HEK293 (cell line): ENCODE measurements around the gene IRAK3.

Experiments
- CTCF ChIA-PET: fragments of 350-600 bp; formaldehyde crosslinking; extraction: SDS; loops from one replicate; lab custom pipeline; 2021; ENCODE audit warnings: antibody characterized with exemption; lab: Yijun Ruan, JAX
- POLR2A ChIA-PET: fragments of 300-600 bp; formaldehyde crosslinking; extraction: SDS; loops from one replicate; lab custom pipeline; 2020; ENCODE audit warnings: antibody characterized with exemption, inconsistent platforms; lab: Yijun Ruan, JAX
- H3K27ac ChIP-seq: fragments of 200-500 bp; sonication (Bioruptor generic); 2 replicates; pipeline ENCODE4 v1.5.1; 2014; ENCODE audit warnings: low read depth, low read length, control low read depth, inconsistent platforms; ENCODE audit errors: extremely low read depth
- H3K36me3 ChIP-seq, 2 experiments: fragments of 200-500 bp in 1 of 2; sonication (Bioruptor generic) in 1 of 2; 1 replicate in 1 of 2; 2 replicates in 1 of 2; pipeline ENCODE4 v1.5.1; 2014 to 2017; ENCODE audit warnings: inconsistent platforms in 2 of 2, low read length in 2 of 2; ENCODE audit not compliant: control insufficient read depth in 2 of 2, insufficient read depth in 1 of 2
- H3K4me1 ChIP-seq: fragments of 200-500 bp; sonication (Bioruptor generic); 2 replicates; pipeline ENCODE4 v1.5.1; 2014; ENCODE audit warnings: mild to moderate bottlenecking, low read length, inconsistent platforms; ENCODE audit not compliant: control insufficient read depth, insufficient read depth
- H3K4me3 ChIP-seq: 2 replicates; pipeline ENCODE4 v1.5.1; 2011; ENCODE audit warnings: low read depth, mild to moderate bottlenecking, control low read depth, low read length, moderate library complexity
- H3K9me3 ChIP-seq: fragments of 200-500 bp; sonication (Bioruptor generic); 2 replicates; pipeline ENCODE4 v1.5.1; 2014; ENCODE audit warnings: low read depth, low read length, inconsistent platforms; ENCODE audit not compliant: control insufficient read depth, insufficient read depth
- FEZF1 ChIP-seq: fragments of 450-650 bp; formaldehyde crosslinking; IDR thresholded peaks from 2 replicates; pipeline ENCODE4 v1.5.1; 2016; ENCODE audit warnings: missing biosample characterization, missing genetic modification characterization
- KLF9 ChIP-seq: fragments of 450-650 bp; formaldehyde crosslinking; IDR thresholded peaks from 2 replicates; pipeline ENCODE4 v1.5.1; 2016; ENCODE audit warnings: missing biosample characterization, missing genetic modification characterization, low read depth
- ZBTB20 ChIP-seq: fragments of 450-650 bp; formaldehyde crosslinking; IDR thresholded peaks from 2 replicates; pipeline ENCODE4 v1.5.1; 2016; ENCODE audit warnings: missing biosample characterization, missing genetic modification characterization
- ZFP37 ChIP-seq: fragments of 450-650 bp; formaldehyde crosslinking; IDR thresholded peaks from 2 replicates; pipeline ENCODE4 v1.5.1; 2016; ENCODE audit warnings: missing biosample characterization, missing genetic modification characterization
- ZNF19 ChIP-seq: fragments of 450-650 bp; formaldehyde crosslinking; IDR thresholded peaks from 2 replicates; pipeline ENCODE4; 2016; ENCODE audit warnings: missing biosample characterization, missing genetic modification characterization, low read depth
- ZNF311 ChIP-seq: fragments of 450-650 bp; formaldehyde crosslinking; IDR thresholded peaks from 2 replicates; pipeline ENCODE4 v1.5.1; 2017; ENCODE audit warnings: missing biosample characterization, missing genetic modification characterization, borderline replicate concordance
- ZNF335 ChIP-seq: fragments of 450-650 bp; formaldehyde crosslinking; conservative IDR thresholded peaks from 2 replicates; pipeline ENCODE4 v1.5.1; 2016; ENCODE audit warnings: missing biosample characterization, missing genetic modification characterization
- ZNF394 ChIP-seq: fragments of 450-650 bp; formaldehyde crosslinking; IDR thresholded peaks from 2 replicates; pipeline ENCODE4 v1.5.1; 2016; ENCODE audit warnings: missing biosample characterization, missing genetic modification characterization, mild to moderate bottlenecking, moderate library complexity, borderline replicate concordance
- ZNF398 ChIP-seq: fragments of 450-650 bp; formaldehyde crosslinking; IDR thresholded peaks from 2 replicates; pipeline ENCODE4 v1.5.1; 2017; ENCODE audit warnings: missing biosample characterization, missing genetic modification characterization
- ZNF560 ChIP-seq: fragments of 450-650 bp; formaldehyde crosslinking; IDR thresholded peaks from 2 replicates; pipeline ENCODE4 v1.5.1; 2017; ENCODE audit warnings: missing biosample characterization, missing genetic modification characterization, borderline replicate concordance
- ZNF600 ChIP-seq: fragments of 450-650 bp; formaldehyde crosslinking; IDR thresholded peaks from 2 replicates; pipeline ENCODE4 v1.5.1; 2016; ENCODE audit warnings: missing biosample characterization, missing genetic modification characterization
- ZNF629 ChIP-seq: fragments of 450-650 bp; formaldehyde crosslinking; IDR thresholded peaks from 2 replicates; pipeline ENCODE4 v1.5.1; 2017; ENCODE audit warnings: missing biosample characterization, missing genetic modification characterization
- TF ChIP-seq, protein P1 (sequence below): fragments of 450-650 bp; formaldehyde crosslinking; IDR thresholded peaks from 2 replicates; pipeline ENCODE4 v1.5.1; 2017; ENCODE audit warnings: missing biosample characterization, missing genetic modification characterization
- TF ChIP-seq, protein P2 (sequence below): fragments of 450-650 bp; formaldehyde crosslinking; IDR thresholded peaks from 2 replicates; pipeline ENCODE4 v1.5.1; 2016; ENCODE audit warnings: missing biosample characterization, missing genetic modification characterization
- TF ChIP-seq, protein P3 (sequence below): fragments of 450-650 bp; formaldehyde crosslinking; conservative IDR thresholded peaks from 2 replicates; pipeline ENCODE4 v1.5.1; 2016; ENCODE audit warnings: low read depth, missing biosample characterization, missing genetic modification characterization

IRAK3 gene

DNA sequence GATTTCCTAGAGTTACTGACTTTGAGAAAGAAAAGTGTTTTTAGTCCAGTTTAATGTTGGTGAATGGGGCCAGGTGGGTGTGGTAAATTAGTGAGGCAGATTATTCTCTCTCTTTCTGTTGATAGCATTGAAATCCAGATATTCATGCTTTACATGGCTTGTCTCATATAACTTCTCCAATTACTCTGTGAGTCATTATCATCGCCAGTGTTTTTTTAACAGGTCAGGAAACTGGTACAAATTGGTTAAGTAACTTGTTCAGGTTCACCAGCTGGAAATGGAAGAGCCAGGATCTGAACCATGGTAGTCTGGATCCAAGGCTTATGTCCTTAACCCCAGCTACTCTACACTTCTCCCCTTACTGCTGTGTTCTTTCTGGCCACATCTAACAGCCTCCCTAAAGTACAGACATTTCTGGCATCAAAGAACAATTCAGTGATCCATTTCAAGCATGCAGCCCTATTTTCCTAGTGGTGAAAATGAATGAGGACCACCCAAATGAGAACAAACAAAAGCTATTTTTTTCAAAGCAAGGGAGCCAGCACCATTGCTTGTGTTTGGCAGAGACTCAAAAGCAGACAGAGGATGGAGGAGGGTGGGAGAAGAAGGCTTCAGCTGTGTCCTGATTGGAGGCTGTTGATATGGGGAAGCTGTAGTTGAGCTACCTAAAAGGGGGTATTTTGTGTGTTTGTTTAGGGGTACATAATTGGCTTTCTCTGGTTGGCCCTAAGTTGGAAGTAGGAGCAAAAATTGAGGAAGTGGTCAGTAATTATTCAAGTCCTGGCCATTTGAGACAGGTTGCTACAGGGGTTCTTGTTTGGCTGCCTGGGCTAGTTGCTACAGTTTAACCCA is 1.7 kb downstream of the IRAK3 start:
- Histone ChIP-seq H3K9me3 (no peaks in the 10 kb centered on the region), H3K4me1 (peaks cover 11% of the 10 kb centered on the region; the same call in 1 of the 2 replicates), H3K36me3 (no peaks in the 10 kb centered on the region), H3K4me3 (no peak overlapping the region), H3K27ac (no peak overlapping the region)
- ChIA-PET POLR2A (interaction anchor here (0.9 kb wide), 1 partner anchor 21 kb away, joined by 3 read pairs; the partner anchor contains the start of gene TMBIM4), CTCF (interaction anchor here (0.9 kb wide), 1 partner anchor 21 kb away, joined by 3 read pairs; the partner anchor contains the start of gene TMBIM4)
- TF ChIP-seq ZNF600 (tag by site-specific recombination) (peak; percentile 38; the same call in 1 of the 2 replicates), ZNF398 (tag by site-specific recombination) (no peak), ZNF19 (tag by site-specific recombination) (no peak), FEZF1 (tag by site-specific recombination) (no peak), KLF9 (tag by site-specific recombination) (peak; percentile 33; the same call in 1 of the 2 replicates), ZNF394 (tag by site-specific recombination) (peak; percentile 87)
- TF ChIP-seq, protein P1, sequence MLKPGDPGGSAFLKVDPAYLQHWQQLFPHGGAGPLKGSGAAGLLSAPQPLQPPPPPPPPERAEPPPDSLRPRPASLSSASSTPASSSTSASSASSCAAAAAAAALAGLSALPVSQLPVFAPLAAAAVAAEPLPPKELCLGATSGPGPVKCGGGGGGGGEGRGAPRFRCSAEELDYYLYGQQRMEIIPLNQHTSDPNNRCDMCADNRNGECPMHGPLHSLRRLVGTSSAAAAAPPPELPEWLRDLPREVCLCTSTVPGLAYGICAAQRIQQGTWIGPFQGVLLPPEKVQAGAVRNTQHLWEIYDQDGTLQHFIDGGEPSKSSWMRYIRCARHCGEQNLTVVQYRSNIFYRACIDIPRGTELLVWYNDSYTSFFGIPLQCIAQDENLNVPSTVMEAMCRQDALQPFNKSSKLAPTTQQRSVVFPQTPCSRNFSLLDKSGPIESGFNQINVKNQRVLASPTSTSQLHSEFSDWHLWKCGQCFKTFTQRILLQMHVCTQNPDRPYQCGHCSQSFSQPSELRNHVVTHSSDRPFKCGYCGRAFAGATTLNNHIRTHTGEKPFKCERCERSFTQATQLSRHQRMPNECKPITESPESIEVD (tag by site-specific recombination) = peak; percentile 46; the same call in 1 of the 2 replicates

DNA sequence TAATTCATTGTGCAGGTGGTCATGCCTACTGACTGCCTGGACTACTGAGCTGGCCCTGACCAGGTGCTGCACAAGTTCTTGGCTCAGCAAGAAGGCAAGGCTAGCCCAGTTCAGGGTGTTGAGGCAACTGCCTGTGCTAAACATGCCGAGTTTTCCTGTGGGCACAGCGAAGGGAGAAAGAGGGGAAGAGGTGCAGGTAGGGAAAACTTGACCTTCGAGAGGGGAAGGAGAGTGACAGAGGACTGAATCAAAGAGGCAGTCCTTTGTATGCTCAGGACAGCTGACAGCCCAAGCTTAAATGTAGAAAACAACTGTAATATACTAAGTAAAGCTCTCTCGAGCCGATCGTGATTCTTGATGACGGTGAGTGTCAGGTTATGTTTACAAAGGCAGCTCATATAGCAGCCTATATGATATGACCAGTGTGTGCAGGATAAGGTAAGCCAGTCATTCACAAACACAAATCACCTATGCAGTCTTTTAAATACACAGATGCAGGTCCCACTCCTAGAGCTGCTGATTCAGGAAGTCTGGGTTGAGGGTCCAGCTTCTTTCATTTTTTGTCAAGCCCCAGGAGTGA is 2.6 kb downstream of the IRAK3 start:
- TF ChIP-seq FEZF1 (tag by site-specific recombination) = 0 out of 2 replicates have a peak, but pooled peaks have one; percentile 18
- no peak for TF ChIP-seq ZNF629
- no peak for TF ChIP-seq ZFP37 (tag by site-specific recombination)
- TF ChIP-seq ZNF335 (tag by site-specific recombination) = peak; percentile 91
- no peak for TF ChIP-seq ZBTB20
- TF ChIP-seq, protein P2, sequence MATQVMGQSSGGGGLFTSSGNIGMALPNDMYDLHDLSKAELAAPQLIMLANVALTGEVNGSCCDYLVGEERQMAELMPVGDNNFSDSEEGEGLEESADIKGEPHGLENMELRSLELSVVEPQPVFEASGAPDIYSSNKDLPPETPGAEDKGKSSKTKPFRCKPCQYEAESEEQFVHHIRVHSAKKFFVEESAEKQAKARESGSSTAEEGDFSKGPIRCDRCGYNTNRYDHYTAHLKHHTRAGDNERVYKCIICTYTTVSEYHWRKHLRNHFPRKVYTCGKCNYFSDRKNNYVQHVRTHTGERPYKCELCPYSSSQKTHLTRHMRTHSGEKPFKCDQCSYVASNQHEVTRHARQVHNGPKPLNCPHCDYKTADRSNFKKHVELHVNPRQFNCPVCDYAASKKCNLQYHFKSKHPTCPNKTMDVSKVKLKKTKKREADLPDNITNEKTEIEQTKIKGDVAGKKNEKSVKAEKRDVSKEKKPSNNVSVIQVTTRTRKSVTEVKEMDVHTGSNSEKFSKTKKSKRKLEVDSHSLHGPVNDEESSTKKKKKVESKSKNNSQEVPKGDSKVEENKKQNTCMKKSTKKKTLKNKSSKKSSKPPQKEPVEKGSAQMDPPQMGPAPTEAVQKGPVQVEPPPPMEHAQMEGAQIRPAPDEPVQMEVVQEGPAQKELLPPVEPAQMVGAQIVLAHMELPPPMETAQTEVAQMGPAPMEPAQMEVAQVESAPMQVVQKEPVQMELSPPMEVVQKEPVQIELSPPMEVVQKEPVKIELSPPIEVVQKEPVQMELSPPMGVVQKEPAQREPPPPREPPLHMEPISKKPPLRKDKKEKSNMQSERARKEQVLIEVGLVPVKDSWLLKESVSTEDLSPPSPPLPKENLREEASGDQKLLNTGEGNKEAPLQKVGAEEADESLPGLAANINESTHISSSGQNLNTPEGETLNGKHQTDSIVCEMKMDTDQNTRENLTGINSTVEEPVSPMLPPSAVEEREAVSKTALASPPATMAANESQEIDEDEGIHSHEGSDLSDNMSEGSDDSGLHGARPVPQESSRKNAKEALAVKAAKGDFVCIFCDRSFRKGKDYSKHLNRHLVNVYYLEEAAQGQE (tag by site-specific recombination) = no peak
- TF ChIP-seq, protein P3, sequence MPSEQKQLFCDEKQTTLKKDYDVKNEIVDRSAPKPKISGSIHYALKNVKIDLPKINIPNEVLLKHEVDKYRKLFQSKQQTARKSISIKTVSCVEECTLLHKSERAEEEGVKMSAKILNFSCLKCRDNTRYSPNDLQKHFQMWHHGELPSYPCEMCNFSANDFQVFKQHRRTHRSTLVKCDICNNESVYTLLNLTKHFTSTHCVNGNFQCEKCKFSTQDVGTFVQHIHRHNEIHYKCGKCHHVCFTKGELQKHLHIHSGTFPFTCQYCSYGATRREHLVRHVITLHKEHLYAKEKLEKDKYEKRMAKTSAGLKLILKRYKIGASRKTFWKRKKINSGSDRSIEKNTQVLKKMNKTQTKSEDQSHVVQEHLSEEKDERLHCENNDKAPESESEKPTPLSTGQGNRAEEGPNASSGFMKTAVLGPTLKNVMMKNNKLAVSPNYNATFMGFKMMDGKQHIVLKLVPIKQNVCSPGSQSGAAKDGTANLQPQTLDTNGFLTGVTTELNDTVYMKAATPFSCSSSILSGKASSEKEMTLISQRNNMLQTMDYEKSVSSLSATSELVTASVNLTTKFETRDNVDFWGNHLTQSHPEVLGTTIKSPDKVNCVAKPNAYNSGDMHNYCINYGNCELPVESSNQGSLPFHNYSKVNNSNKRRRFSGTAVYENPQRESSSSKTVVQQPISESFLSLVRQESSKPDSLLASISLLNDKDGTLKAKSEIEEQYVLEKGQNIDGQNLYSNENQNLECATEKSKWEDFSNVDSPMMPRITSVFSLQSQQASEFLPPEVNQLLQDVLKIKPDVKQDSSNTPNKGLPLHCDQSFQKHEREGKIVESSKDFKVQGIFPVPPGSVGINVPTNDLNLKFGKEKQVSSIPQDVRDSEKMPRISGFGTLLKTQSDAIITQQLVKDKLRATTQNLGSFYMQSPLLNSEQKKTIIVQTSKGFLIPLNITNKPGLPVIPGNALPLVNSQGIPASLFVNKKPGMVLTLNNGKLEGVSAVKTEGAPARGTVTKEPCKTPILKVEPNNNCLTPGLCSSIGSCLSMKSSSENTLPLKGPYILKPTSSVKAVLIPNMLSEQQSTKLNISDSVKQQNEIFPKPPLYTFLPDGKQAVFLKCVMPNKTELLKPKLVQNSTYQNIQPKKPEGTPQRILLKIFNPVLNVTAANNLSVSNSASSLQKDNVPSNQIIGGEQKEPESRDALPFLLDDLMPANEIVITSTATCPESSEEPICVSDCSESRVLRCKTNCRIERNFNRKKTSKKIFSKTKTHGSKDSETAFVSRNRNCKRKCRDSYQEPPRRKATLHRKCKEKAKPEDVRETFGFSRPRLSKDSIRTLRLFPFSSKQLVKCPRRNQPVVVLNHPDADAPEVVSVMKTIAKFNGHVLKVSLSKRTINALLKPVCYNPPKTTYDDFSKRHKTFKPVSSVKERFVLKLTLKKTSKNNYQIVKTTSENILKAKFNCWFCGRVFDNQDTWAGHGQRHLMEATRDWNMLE (tag by site-specific recombination) = no peak
- no peak for TF ChIP-seq ZNF560 (tag by site-specific recombination)
- no peak for TF ChIP-seq ZNF311 (tag by site-specific recombination)
- Histone ChIP-seq H3K4me1 (peaks cover 11% of the 10 kb centered on the region; the same call in 1 of the 2 replicates), H3K36me3 (no peaks in the 10 kb centered on the region), H3K9me3 (no peaks in the 10 kb centered on the region), H3K27ac (no peak overlapping the region), H3K4me3 (no peak overlapping the region)
- ChIA-PET POLR2A (interaction anchor here (0.5 to 0.9 kb wide), 2 partner anchors 22 to 111 kb away, joined by 3 to 6 read pairs; partner anchors contain the start of genes HELB and TMBIM4), CTCF (no interaction called here)
